Muscle of arm (tissue), 14 donors: Measurements from ENCODE around the gene PHF20. TPM values are rescaled to one million over a fixed set of nuclear protein-coding genes. Genes with fewer than 3 reads are reported as not detected.
A peak's percentile ranks its signal among the peaks of the same experiment; 100 is the strongest.
"Not testable (repeated sequence)": the region's sequence is repeated elsewhere in the genome, so short reads cannot be mapped to it uniquely, and the experiment has no call there.

Experiments used
- DNase-seq: peaks from one replicate; pipeline ENCODE4 v3.0.0-alpha.2; 2013
- long read RNA-seq, 11 donors: transcript quantifications; one replicate each; lab custom pipeline, GENCODE V29; 2026
- polyA plus RNA-seq, 12 donors: library from polyadenylated mRNA; unstranded; fragments of 120-200 nt; gene quantifications; one replicate each; pipeline ENCODE4 v1.2.1, GENCODE V29; 2013; ENCODE audit not compliant: insufficient read length in 12 of 12

PHF20 gene
- 10 to 100 TPM in 11 of 12 donors, not detected in 1; 26.6 to 37.0 (median 33.5) TPM for polyA plus RNA-seq
- long read RNA-seq, donor 1, partial matches to known transcripts = 0 of 5 reads
- long read RNA-seq, donor 1, other reads (novel, unspliced or antisense) = 0 of 5 reads
- long read RNA-seq, donor 2, transcript PHF20-216 (2 exons, 618 nt) = major isoform, 7 of 16 reads
- long read RNA-seq, donor 2, partial matches to known transcripts = 9 of 16 reads
- long read RNA-seq, donor 2, other reads (novel, unspliced or antisense) = 0 of 16 reads
- long read RNA-seq, donor 3 = 0 reads
- long read RNA-seq, donor 4 = 0 reads
- long read RNA-seq, donor 5, transcript PHF20-216 (2 exons, 618 nt) = major isoform, 8 of 8 reads
- long read RNA-seq, donor 5, partial matches to known transcripts = 0 of 8 reads
- long read RNA-seq, donor 5, other reads (novel, unspliced or antisense) = 0 of 8 reads
- long read RNA-seq, donor 6, partial matches to known transcripts = 0 of 4 reads
- long read RNA-seq, donor 6, other reads (novel, unspliced or antisense) = 0 of 4 reads
- long read RNA-seq, donor 7, transcript PHF20-216 (2 exons, 618 nt) = major isoform, 5 of 5 reads
- long read RNA-seq, donor 7, partial matches to known transcripts = 0 of 5 reads
- long read RNA-seq, donor 7, other reads (novel, unspliced or antisense) = 0 of 5 reads
- long read RNA-seq, donor 8, full-length matches to known transcripts = 4 of 4 reads
- long read RNA-seq, donor 8, partial matches to known transcripts = 0 of 4 reads
- long read RNA-seq, donor 8, other reads (novel, unspliced or antisense) = 0 of 4 reads
- long read RNA-seq, donor 9, partial matches to known transcripts = 77 of 100 reads
- long read RNA-seq, donor 9, other reads (novel, unspliced or antisense) = 19 of 100 reads
- long read RNA-seq, donor 10, transcript PHF20-216 (2 exons, 618 nt) = major isoform, 6 of 6 reads
- long read RNA-seq, donor 10, partial matches to known transcripts = 0 of 6 reads
- long read RNA-seq, donor 10, other reads (novel, unspliced or antisense) = 0 of 6 reads
- long read RNA-seq, donor 11, partial matches to known transcripts = 0 of 5 reads
- long read RNA-seq, donor 11, other reads (novel, unspliced or antisense) = 0 of 5 reads

DNA sequence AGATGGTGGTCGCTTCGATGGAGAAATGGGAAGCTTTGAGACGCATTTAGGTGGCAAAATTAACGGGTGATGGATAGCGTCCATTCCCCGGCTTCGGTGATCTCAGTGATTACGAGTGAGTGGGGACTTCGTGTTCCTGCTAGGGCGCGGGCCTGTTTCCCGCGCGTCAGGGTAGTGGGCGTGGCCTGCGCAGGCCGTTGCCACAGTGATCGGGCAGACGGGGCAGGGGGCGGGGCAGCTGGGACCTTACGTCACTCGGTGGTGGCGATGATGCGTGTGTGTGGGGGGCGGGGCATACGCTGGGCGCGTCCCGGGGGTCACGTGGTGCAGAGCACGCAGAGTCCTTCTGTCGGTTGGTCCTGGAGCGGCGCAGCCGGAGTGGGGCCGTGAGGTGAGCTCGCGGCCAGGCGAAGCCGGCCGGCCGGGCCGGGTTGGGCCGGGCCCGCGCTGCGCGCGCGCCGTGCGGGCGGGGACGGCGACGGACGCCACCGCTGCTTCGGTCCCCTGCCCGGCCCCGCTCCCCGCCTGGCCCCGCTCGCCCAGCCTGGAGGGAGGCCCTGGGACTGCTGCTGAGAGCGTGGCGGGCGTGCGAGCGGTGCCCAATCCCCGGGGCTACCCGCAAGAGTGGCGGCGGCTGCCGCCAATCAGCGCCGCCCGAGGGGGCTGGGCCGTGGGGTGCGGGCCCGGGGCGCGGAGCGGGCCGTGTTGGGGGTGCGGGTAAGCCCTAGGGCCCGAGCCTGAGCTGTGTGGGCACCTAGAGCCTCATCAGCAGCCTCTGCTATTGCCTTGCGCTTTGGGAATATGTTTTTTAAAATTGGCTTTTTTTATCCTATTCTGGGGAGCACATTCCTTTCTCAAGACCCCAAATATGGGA, at the start of gene PHF20:
Gene PHF20 (plus strand): TSS at position 327 of the 874 bp plus-strand sequence. CDS start 29,508 bp downstream, outside the sequence.
- DNase-seq = peak; percentile 97

- not testable (repeated sequence) for DNase-seq
Observed at GRCh38 chr20:35723275-35723639, 48.6 kb upstream of the PHF20 start.

GRCh38 chr20:35723652-35724320, 48.0 kb upstream of the PHF20 start:
- not testable (repeated sequence) for DNase-seq

GRCh38 chr20:35724321-35725230, 47.2 kb upstream of the PHF20 start:
- DNase-seq = no peak

DNA sequence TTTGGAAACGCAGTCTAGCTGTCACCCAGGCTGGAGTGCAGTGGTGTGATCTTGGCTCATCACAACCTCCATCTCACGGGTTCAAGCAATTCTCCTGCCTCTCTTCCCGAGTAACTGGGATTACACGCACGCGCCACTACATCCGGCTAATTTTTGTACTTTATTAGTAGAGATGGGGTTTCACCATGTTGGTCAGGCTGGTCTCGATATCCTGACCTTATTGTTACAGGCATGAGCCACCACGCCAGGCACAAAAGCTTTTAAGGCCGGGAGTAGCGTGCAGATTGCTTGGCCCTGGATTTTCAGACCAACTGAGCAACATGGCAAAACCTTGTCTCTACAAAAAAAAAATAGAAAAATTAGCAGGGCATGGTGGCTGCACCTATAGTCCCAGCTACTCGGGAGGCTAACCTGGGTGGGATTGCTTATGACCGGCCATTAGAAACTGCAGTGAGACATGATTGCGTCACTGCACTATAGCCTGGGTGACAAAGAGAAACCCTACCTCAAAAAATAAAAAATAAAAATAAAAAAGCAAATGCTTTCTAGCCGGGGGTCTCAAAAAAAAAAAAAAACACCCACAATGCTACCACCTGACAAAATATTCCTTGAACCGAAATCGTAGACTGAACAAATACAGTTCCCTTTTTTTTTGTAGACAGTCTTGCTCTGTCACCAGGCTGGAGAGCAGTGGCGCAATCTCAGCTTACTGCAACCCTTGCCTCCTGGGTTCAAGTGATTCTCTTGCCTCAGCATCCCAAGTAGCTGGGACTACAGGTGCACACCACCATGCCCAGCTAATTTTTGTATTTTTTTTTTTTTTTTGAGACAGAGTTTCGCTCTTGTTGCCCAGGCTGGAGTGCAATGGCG, 44.7 kb upstream of the PHF20 start:
- no peak for DNase-seq

DNA sequence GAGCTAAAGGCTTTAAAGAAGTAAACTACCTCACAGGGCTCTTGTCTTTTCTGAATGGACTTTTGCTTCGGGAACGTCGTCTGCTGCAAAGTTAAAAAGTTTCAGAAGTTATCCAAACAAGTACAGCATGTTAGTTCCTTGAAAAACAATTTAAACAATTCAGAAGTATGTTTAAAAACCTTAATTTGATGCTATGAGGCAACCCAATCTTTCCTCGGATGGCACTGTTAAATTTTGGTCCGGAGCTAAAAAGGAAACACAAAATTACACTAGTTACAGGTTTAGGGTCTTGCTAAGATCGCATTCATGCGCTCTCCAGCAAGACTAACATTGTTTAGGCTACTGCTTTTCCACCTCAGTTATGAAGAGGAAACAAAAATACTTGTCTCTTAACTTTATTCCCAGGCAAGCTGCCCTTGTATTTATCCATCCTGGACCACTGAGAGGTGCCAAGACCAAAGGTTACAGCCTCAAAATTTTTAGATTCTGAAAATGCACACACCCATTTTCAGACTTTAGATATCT, 42.5 kb upstream of the PHF20 start:
- no peak for DNase-seq

GRCh38 chr20:35729836-35730582, 41.8 kb upstream of the PHF20 start:
- DNase-seq = no peak

GRCh38 chr20:35730583-35731468, 41.0 kb upstream of the PHF20 start:
- DNase-seq = no peak

GRCh38 chr20:35731469-35731788, 40.4 kb upstream of the PHF20 start:
- no peak for DNase-seq

- no peak for DNase-seq
Observed at GRCh38 chr20:35731862-35732643, 39.8 kb upstream of the PHF20 start.

GRCh38 chr20:35732644-35732982, 39.2 kb upstream of the PHF20 start:
- DNase-seq = no peak

DNA sequence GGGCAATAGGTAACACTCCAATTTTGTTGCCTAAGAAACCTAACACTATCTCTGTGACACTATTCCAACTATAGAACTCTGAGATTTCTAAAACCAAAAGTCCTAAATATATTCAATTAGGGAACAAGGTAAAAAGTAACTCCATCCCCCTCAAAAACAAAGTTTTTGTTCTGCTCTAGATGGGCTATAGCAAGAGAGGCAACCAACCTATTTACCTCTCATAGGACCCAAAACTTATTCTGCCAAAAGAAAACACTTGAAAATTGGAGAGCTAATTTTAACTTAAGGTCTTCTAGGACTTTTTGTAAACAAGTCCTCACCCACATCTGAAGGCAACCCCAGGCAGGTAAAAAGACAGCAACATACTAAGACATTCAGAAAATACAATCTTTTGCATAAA, 37.4 kb upstream of the PHF20 start:
- no peak for DNase-seq

DNA sequence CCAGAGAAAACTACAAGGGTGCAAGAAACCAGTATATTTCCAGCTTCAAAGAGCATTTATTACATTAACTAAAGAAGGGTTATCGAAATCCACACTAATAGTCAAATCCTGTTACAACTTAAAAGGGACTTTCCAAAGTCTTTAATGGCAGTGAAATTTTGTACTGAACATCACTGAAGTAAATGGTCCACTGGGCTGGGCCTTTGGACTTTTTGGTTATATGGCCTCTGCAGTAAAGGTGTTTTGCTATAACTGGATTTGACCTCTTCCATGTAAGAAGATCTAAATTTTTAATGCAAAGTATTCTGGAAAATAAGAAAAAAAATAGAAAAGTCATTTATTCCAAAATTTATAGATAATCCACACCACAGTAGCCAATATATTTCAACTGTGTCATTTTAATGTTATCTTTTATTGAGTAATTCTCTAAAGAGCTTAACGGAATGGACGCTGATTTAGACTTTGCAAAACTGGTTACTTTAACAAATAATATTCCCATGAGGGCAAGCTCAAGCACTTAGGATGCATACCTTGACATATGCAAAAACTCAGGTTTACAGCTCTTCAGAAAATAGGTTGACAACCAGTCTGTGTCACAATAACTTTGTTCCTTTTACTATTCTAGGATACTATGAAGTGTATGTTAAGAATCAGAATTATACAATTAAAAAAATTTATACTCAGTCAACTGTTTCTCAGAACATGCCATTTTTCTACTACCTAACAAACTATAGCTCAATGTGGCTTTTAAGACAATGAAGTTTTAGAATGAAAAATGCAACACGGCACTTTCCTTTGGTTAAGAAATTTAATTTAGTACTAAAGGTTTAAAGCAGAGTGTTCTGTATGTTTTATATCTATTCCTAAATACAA, 36.8 kb upstream of the PHF20 start:
- DNase-seq = no peak

GRCh38 chr20:35735826-35736470, 35.9 kb upstream of the PHF20 start:
- no peak for DNase-seq
